GM21786 (cell line): ENCODE data around the gene MPV17L2.
"Not testable (repeated sequence)": the region's sequence is repeated elsewhere in the genome, so short reads cannot be mapped to it uniquely, and the experiment has no call there.

Source experiments
- ATAC-seq: cut with Tn5 transposase; IDR thresholded peaks from one replicate; pipeline ENCODE4 v1.9.1; 2021; ENCODE audit not compliant: unreplicated experiment

MPV17L2 gene

GRCh38 chr19:18190278-18190677 lies 2.7 kb upstream of the MPV17L2 start:
- no peak for ATAC-seq

- no peak for ATAC-seq
Observed at GRCh38 chr19:18191640-18192062, 1.4 kb upstream of the MPV17L2 start.

GRCh38 chr19:18193388-18194180 lies 566 bp downstream of the MPV17L2 start:
- ATAC-seq = no peak

GRCh38 chr19:18194181-18194530 lies 1.1 kb downstream of the MPV17L2 start:
- no peak for ATAC-seq

GRCh38 chr19:18194554-18195238 lies 1.7 kb downstream of the MPV17L2 start:
- ATAC-seq = no peak

- no peak for ATAC-seq
Observed at GRCh38 chr19:18196511-18196845, 3.5 kb downstream of the MPV17L2 start.

GRCh38 chr19:18197306-18197705 lies 4.3 kb downstream of the MPV17L2 start:
- ATAC-seq = no peak

- ATAC-seq = no peak
Observed at GRCh38 chr19:18197941-18198340, 4.9 kb downstream of the MPV17L2 start.

- ATAC-seq = no peak
Observed at GRCh38 chr19:18198374-18198773, 5.4 kb downstream of the MPV17L2 start.

GRCh38 chr19:18202397-18202777 lies 9.4 kb downstream of the MPV17L2 start:
- ATAC-seq = no peak

- no peak for ATAC-seq
Observed at GRCh38 chr19:18202778-18203407, 9.9 kb downstream of the MPV17L2 start.

GRCh38 chr19:18203408-18203862 lies 10.4 kb downstream of the MPV17L2 start:
- peak; percentile 3 for ATAC-seq

- ATAC-seq = peak; percentile 90
Observed at GRCh38 chr19:18203863-18204393, 10.9 kb downstream of the MPV17L2 start, which contains the start of gene RAB3A. RAB3A (minus strand) TSS chr19:18204042; CDS start chr19:18202740, 1,302 bp downstream.

- ATAC-seq = peak; percentile 8
Observed at GRCh38 chr19:18204394-18205199, 11.6 kb downstream of the MPV17L2 start.

- ATAC-seq = no peak
Observed at GRCh38 chr19:18205200-18205892, 12.3 kb downstream of the MPV17L2 start.

- ATAC-seq = no peak
Observed at GRCh38 chr19:18206018-18206417, 13.0 kb downstream of the MPV17L2 start.

- no peak for ATAC-seq
Observed at GRCh38 chr19:18208098-18208951, 15.3 kb downstream of the MPV17L2 start.

- ATAC-seq = not testable (repeated sequence)
Observed at GRCh38 chr19:18209912-18210311, 16.9 kb downstream of the MPV17L2 start.

GRCh38 chr19:18211683-18212082 lies 18.7 kb downstream of the MPV17L2 start:
- ATAC-seq = no peak
